GM12874 (cell line): ENCODE measurements around the gene NR4A3.
A peak's percentile ranks its signal among the peaks of the same experiment; 100 is the strongest.

Source experiments
- TF ChIP-seq, protein P1 (sequence below): IDR thresholded peaks from 2 replicates; pipeline ENCODE4 v1.5.1; 2011; ENCODE audit warnings: low read depth, mild to moderate bottlenecking, control low read depth, low read length, moderate library complexity; ENCODE audit not compliant: insufficient read depth

The NR4A3 gene

DNA sequence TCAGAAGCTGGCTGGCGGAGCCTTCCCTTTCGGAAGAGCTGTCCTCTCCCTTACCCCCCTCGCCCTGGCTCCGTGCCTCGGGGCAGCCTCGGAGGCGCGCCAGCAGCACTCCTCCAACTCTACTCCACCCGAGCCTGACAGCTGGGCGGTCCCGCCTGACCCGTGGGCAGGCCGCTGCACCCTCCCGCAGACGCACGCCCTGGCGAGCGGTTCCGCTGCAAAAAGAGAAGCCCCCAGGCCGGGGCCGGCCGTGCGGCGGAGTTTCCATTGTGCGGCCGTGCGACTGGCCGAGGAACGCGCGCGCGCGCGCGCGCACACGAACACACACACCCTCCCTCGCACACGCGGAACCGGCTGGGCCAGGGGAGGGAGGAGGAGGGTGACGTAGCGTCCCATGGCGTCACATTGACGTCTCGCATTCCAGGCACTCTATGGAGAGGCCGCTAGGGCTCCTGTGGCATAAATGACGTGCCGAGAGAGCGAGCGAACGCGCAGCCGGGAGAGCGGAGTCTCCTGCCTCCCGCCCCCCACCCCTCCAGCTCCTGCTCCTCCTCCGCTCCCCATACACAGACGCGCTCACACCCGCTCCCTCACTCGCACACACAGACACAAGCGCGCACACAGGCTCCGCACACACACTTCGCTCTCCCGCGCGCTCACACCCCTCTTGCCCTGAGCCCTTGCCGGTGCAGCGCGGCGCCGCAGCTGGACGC, at the start of gene NR4A3:
TSS of gene NR4A3 (plus strand) at position 490 of the 713 bp plus-strand sequence. CDS start 6,158 bp downstream, outside the sequence.
- TF ChIP-seq, protein P1, sequence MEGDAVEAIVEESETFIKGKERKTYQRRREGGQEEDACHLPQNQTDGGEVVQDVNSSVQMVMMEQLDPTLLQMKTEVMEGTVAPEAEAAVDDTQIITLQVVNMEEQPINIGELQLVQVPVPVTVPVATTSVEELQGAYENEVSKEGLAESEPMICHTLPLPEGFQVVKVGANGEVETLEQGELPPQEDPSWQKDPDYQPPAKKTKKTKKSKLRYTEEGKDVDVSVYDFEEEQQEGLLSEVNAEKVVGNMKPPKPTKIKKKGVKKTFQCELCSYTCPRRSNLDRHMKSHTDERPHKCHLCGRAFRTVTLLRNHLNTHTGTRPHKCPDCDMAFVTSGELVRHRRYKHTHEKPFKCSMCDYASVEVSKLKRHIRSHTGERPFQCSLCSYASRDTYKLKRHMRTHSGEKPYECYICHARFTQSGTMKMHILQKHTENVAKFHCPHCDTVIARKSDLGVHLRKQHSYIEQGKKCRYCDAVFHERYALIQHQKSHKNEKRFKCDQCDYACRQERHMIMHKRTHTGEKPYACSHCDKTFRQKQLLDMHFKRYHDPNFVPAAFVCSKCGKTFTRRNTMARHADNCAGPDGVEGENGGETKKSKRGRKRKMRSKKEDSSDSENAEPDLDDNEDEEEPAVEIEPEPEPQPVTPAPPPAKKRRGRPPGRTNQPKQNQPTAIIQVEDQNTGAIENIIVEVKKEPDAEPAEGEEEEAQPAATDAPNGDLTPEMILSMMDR = peak; percentile 18; the same call in 1 of the 2 replicates

DNA sequence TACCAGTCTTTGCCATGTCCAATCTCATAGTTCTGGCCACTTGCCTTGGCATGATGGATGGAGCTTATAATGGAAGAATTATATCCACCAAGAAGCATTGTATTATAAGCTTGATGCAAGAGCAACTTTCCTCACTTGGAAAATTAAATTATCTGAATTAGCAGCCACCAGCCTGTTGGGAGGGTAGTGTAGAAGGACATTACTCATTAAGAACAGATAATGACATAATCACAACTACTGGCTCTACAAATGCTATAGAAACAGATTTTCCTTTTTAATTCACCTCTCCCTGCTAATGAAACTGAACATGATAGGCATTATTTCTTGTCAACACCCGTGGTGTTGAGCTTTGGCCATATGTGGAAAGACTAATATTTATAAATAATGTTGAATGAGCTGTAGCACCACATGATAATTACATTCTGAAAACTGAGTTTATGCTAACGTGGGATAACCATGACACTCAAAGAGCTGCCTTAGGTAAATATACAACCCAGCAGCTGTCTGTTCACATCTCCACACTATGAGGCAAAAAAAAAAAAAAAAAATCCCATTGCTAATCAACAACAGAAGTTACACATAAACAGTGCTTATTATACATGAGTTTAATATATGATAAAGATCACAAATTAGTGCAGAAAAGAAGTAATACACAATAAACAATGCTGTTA, 48.1 kb upstream of the NR4A3 start:
- TF ChIP-seq, protein P1 = no peak

GRCh38 chr9:99778308-99778707, 43.4 kb upstream of the NR4A3 start:
- TF ChIP-seq, protein P1 = no peak

DNA sequence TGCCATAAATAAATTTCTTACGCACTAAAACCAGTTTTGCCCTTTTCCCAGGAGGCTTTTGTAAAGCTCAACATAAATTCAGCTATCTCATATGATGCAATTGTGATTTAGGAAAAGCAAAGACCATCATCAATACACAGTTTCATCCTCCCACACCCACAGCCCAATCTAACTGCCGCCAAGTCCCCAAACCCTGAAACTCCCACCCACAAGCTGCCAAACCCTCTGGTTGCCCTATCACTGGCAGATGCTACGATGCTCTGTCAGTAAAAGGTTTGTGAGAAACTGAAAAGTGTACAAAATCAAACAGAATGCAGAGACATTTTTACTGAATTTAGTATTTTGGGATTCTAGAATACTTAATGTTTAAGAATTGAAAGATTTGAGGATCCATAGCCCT, 42.8 kb upstream of the NR4A3 start:
- TF ChIP-seq, protein P1 = no peak

DNA sequence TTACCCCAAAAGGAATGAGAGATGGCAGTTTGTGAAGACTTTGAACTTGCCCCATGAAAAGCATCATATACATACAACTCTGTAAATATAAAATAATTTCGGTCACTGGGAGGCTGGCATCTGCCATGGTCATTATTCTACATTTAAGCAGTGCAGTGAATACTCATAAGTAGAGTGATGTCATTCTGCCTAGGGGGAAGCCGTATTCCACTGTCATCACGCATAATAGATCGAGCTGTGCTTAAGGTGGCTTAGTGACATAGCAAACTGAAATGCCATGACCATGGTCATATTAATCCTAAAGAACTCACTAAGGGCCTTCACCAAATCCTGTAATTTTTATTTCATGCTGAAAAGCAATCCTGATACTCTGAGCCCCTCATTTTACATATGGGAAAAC, 42.4 kb upstream of the NR4A3 start:
- TF ChIP-seq, protein P1 = no peak

DNA sequence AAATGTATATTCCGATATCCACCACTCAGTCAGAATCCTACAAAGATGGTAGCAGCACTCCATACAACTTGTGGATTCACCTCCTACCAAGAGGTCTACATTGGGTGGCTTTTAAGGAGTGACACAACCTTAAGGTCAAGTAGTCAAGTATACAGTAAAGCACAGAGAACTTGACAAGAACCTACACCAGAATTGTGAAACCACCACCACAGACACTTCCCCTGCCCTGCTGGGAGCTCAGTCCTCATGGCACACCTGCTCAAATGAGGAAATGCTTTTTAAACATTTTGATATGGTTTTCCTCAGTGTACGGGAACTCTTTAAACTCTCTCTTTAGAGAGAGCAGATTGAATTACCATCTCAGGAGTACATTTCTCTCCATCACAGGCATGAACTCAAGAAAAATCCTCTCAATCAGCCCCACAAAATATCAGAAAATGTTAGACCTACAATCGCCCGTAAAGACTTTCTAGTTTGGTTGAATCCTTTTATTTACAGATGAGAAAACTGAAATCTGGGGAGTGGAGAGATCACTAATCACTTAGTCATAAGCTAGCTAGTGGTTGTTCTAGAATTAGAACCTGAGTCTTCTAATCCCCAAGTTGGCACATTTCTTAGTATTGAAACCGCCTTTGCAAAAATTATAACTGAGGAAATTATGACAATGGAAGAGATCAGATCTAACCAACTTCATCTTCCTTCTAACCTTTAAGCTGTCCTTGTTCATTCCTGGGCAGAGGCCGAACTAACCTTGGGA, 38.5 kb upstream of the NR4A3 start:
- TF ChIP-seq, protein P1 = no peak

DNA sequence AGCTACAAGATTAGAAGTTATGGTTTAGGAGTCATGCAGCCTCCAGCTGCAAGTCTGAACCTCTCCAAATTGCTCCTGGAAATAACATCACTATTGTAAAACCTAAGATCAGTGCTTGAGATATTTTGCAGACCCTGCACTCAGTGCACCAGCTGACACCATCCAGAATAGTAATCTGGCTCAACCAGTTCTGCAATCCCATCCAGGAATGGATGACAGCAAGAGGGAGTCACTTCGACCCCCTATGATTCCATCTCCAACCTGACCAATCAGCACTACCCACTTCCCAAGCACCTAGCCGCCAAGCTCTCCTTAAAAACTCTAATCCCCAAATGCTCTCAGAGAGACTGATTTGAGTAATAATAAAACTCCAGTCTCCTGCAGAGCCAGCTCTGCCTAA, 37.9 kb upstream of the NR4A3 start:
- TF ChIP-seq, protein P1 = no peak
